Bronchial epithelial cell (primary cell): ENCODE data around the gene SEC63. TPM values are rescaled to one million over a fixed set of nuclear protein-coding genes. Genes with fewer than 3 reads are reported as not detected.

ENCODE experiments used
- DNase-seq: peaks from one replicate; pipeline ENCODE4 v3.0.0-alpha.2; 2010; ENCODE audit warnings: low read depth
- FAIRE-seq: peaks from 2 replicates; lab custom pipeline; 2011; peaks lifted over from hg19 to GRCh38; lab: Jason Lieb, UNC
- H3K27me3 ChIP-seq: 2 replicates; pipeline ENCODE4 v1.5.1; 2011; ENCODE audit warnings: low read length; ENCODE audit not compliant: control insufficient read depth, insufficient read depth
- H3K36me3 ChIP-seq: 2 replicates; pipeline ENCODE4 v1.5.1; 2011; ENCODE audit warnings: low read length; ENCODE audit not compliant: control insufficient read depth, insufficient read depth
- H3K4me3 ChIP-seq: 2 replicates; pipeline ENCODE4 v1.5.1; 2011; ENCODE audit warnings: mild to moderate bottlenecking, low read depth, low read length, control low read depth
- CTCF ChIP-seq: IDR thresholded peaks from 2 replicates; pipeline ENCODE4 v1.5.1; 2011; ENCODE audit warnings: mild to moderate bottlenecking, moderate library complexity, low read length, control low read depth, inconsistent platforms; ENCODE audit not compliant: insufficient read depth, severe bottlenecking
- total RNA-seq: library from RNA; depleted of rRNA; stranded (reverse); fragments of >200 nt; gene quantifications from 2 replicates; pipeline ENCODE4 v1.2.1, GENCODE V29; 2014

Gene SEC63
- total RNA-seq, 1 donor from 2014 or later, result 19.7 TPM

GRCh38 chr6:107869871-107870270 lies 88.1 kb downstream of the SEC63 start:
- FAIRE-seq (no peak), DNase-seq (no peak)
- no peak for TF ChIP-seq CTCF
- H3K4me3 ChIP-seq, result no peak overlapping the region
- H3K27me3 ChIP-seq, result no peaks in the 10 kb centered on the region
- H3K36me3 ChIP-seq, result no peaks in the 10 kb centered on the region

- DNase-seq, result no peak
- TF ChIP-seq CTCF, result no peak
- Histone ChIP-seq H3K27me3 (no peaks in the 10 kb centered on the region), H3K4me3 (no peak overlapping the region), H3K36me3 (no peaks in the 10 kb centered on the region)
- FAIRE-seq, result no peak
These were observed 89.0 kb downstream of the SEC63 start for GRCh38 chr6:107868867-107869611.

- Histone ChIP-seq H3K36me3 (no peaks in the 10 kb centered on the region), H3K4me3 (no peak overlapping the region), H3K27me3 (no peaks in the 10 kb centered on the region)
- no peak for FAIRE-seq
- no peak for DNase-seq
- no peak for TF ChIP-seq CTCF
These were observed 90.7 kb downstream of the SEC63 start for GRCh38 chr6:107867302-107867615.

GRCh38 chr6:107866606-107867301 lies 91.3 kb downstream of the SEC63 start:
- DNase-seq, result peak; percentile 46
- peak; percentile 55 for TF ChIP-seq CTCF
- Histone ChIP-seq H3K27me3 (no peaks in the 10 kb centered on the region), H3K4me3 (no peak overlapping the region), H3K36me3 (no peaks in the 10 kb centered on the region)
- no peak for FAIRE-seq

GRCh38 chr6:107864226-107865127 lies 93.5 kb downstream of the SEC63 start:
- DNase-seq, result no peak
- Histone ChIP-seq H3K27me3 (no peaks in the 10 kb centered on the region), H3K36me3 (no peaks in the 10 kb centered on the region), H3K4me3 (no peak overlapping the region)
- TF ChIP-seq CTCF, result no peak
- FAIRE-seq, result no peak
